Posterior vena cava (tissue), 2 donors: ENCODE data around the gene METTL3. TPM values are rescaled to one million over a fixed set of nuclear protein-coding genes. Genes with fewer than 3 reads are reported as not detected.
A peak's percentile ranks its signal among the peaks of the same experiment; 100 is the strongest.
"Not testable (repeated sequence)": the region's sequence is repeated elsewhere in the genome, so short reads cannot be mapped to it uniquely, and the experiment has no call there.

Source experiments
- DNase-seq: peaks from one replicate; pipeline ENCODE4 v3.0.0-alpha.2; 2020; ENCODE audit warnings: low spot score
- intact Hi-C, 2 donors: fragments of 100-400 bp; cut with DNase I; formaldehyde crosslinking; loops; one replicate each; pipeline versions ENCODE4 v1.14.1 to v1.14.2; 2022 to 2023
- long read RNA-seq, 2 donors: library from polyadenylated mRNA; unstranded; transcript quantifications; one replicate each; pipeline ENCODE4 v2.0.0, GENCODE V29; 2020 to 2021
- total RNA-seq, 2 donors: library from RNA; stranded (reverse); fragmentation: NEBNext Ultra II Directional; extraction: Animal tissue kit (Norgen Biotek cat#: 25700); gene quantifications; one replicate each; pipeline ENCODE4 v1.2.1, GENCODE V29; 2021
- donor health status: DM: yes; HTN: yes; CAD: no.
- donor health status: DM: yes; HTN: yes; CAD: no.

The METTL3 gene
- total RNA-seq, result 10 to 100 TPM; 26.4 to 29.0 TPM
- long read RNA-seq, donor 1, transcript METTL3-201 (11 exons, 2,015 nt), result major isoform, 6 of 14 reads
- long read RNA-seq, donor 1, partial matches to known transcripts, result 2 of 14 reads
- long read RNA-seq, donor 1, other reads (novel, unspliced or antisense), result 5 of 14 reads
- long read RNA-seq, donor 2, transcript METTL3-201 (11 exons, 2,015 nt), result major isoform, 44 of 71 reads
- long read RNA-seq, donor 2, partial matches to known transcripts, result 6 of 71 reads
- long read RNA-seq, donor 2, other reads (novel, unspliced or antisense), result 16 of 71 reads

GRCh38 chr14:21510735-21511657 lies at the start of gene METTL3:
Gene METTL3, minus strand, starts transcription at chr14:21511340. Its CDS starts 117 bp downstream, at chr14:21511223.
- DNase-seq, result peak; percentile 99
- intact Hi-C loops, result no loop called here

GRCh38 chr14:21558703-21559170 lies 47.6 kb upstream of the METTL3 start:
- intact Hi-C loops, result loop anchor here in 1 of 2 donors (5.0 kb wide), 1 partner anchor 61 kb away; no protein-coding TSS in a partner anchor
- DNase-seq, result no peak

GRCh38 chr14:21557084-21557901 lies 46.2 kb upstream of the METTL3 start:
- intact Hi-C loops, result loop anchor here in 1 of 2 donors (5.0 kb wide), 1 partner anchor 60 kb away; no protein-coding TSS in a partner anchor
- no peak for DNase-seq

- intact Hi-C loops, result loop anchor here in 1 of 2 donors (5.0 kb wide), 1 partner anchor 59 kb away; no protein-coding TSS in a partner anchor
- DNase-seq, result no peak
These were observed 45.4 kb upstream of the METTL3 start for GRCh38 chr14:21556378-21557083.

- intact Hi-C loops, result no loop called here
- no peak for DNase-seq
These were observed 42.1 kb upstream of the METTL3 start for GRCh38 chr14:21553266-21553665.

GRCh38 chr14:21544588-21544987 lies 33.4 kb upstream of the METTL3 start:
- DNase-seq, intact Hi-C loops: not testable (repeated sequence)

GRCh38 chr14:21543963-21544362 lies 32.8 kb upstream of the METTL3 start:
- intact Hi-C loops, result no loop called here
- no peak for DNase-seq

GRCh38 chr14:21543521-21543960 lies 32.4 kb upstream of the METTL3 start:
- intact Hi-C loops, result no loop called here
- DNase-seq, result no peak

GRCh38 chr14:21541413-21542074 lies 30.4 kb upstream of the METTL3 start:
- intact Hi-C loops, result no loop called here
- no peak for DNase-seq

GRCh38 chr14:21539189-21539940 lies 28.2 kb upstream of the METTL3 start:
- DNase-seq, result no peak

GRCh38 chr14:21537090-21537424 lies 25.9 kb upstream of the METTL3 start:
- no peak for DNase-seq
- intact Hi-C loops, result no loop called here

More at GRCh38 chr14:21539189-21539940, 28.2 kb upstream of the METTL3 start:
- intact Hi-C loops, result no loop called here

- no peak for DNase-seq
- intact Hi-C loops, result no loop called here
These were observed 25.4 kb upstream of the METTL3 start for GRCh38 chr14:21536418-21537089.

GRCh38 chr14:21535545-21536417 lies 24.6 kb upstream of the METTL3 start:
- DNase-seq, result no peak
- intact Hi-C loops, result no loop called here

- no peak for DNase-seq
- intact Hi-C loops, result no loop called here
These were observed 23.4 kb upstream of the METTL3 start for GRCh38 chr14:21534576-21534975.

GRCh38 chr14:21533294-21533693 lies 22.2 kb upstream of the METTL3 start:
- no peak for DNase-seq
- intact Hi-C loops, result no loop called here

GRCh38 chr14:21529515-21529914 lies 18.4 kb upstream of the METTL3 start:
- intact Hi-C loops, result no loop called here
- DNase-seq, result no peak
